A549 (cell line): ENCODE measurements around the gene PPRC1. TPM values are rescaled to one million over a fixed set of nuclear protein-coding genes. Genes with fewer than 3 reads are reported as not detected.

Source experiments
- ATAC-seq, 2 experiments: fragments of 200-7000 bp in 1 of 2; fragments of >200 bp in 1 of 2; cut with Nextera tagmentation in 1 of 2; cut with Tn5 transposase in 1 of 2; 3 replicates each; pipeline versions ENCODE4 v1.8.0 to v1.9.1; 2018 to 2020; ENCODE audit warnings: mild to moderate bottlenecking in 1 of 2, moderate library complexity in 1 of 2
- CTCF ChIA-PET: fragments of 300-600 bp; sonication (Branson Sonifier 250); formaldehyde crosslinking; extraction: SDS; loops from one replicate; lab custom pipeline; 2021; ENCODE audit warnings: antibody characterized with exemption, inconsistent platforms; lab: Yijun Ruan, JAX
- POLR2A ChIA-PET: fragments of 350-600 bp; formaldehyde crosslinking; extraction: SDS; loops from one replicate; lab custom pipeline; 2021; ENCODE audit warnings: antibody characterized with exemption, inconsistent platforms; lab: Yijun Ruan, JAX
- DNase-seq, 2 experiments: peaks; one replicate each; pipeline versions ENCODE4 v3.0.0 to v3.0.0-alpha.2; 2011 to 2016; ENCODE audit warnings: low read depth in 1 of 2, low spot score in 1 of 2
- FAIRE-seq: peaks from 2 replicates; lab custom pipeline; 2011; peaks lifted over from hg19 to GRCh38; lab: Jason Lieb, UNC
- H3K27ac ChIP-seq, 2 experiments: fragments of >200 bp; sonication (Bioruptor Twin); formaldehyde crosslinking; 3 replicates each; pipeline ENCODE4 v1.5.1; 2016 to 2017
- H3K4me1 ChIP-seq: fragments of >200 bp; sonication (Bioruptor Twin); formaldehyde crosslinking; 3 replicates; pipeline ENCODE4 v1.6.1; 2016
- H3K4me2 ChIP-seq: fragments of >200 bp; sonication (Bioruptor Twin); formaldehyde crosslinking; 3 replicates; pipeline ENCODE4 v1.6.1; 2016
- H3K4me3 ChIP-seq: fragments of >200 bp; sonication (Bioruptor Twin); formaldehyde crosslinking; 3 replicates; pipeline ENCODE4 v1.5.1; 2016
- H3K9me3 ChIP-seq: fragments of >200 bp; sonication (Bioruptor Twin); formaldehyde crosslinking; 3 replicates; pipeline ENCODE4 v1.6.1; 2016
- CEBPB ChIP-seq, 2 experiments: fragments of >200 bp in 1 of 2; sonication (Bioruptor Twin) in 1 of 2; formaldehyde crosslinking in 1 of 2; IDR thresholded peaks; 2 replicates each; pipeline ENCODE4 v1.6.1; 2012 to 2016
- CTCF ChIP-seq: fragments of >200 bp; sonication (Bioruptor Twin); formaldehyde crosslinking; IDR thresholded peaks from 3 replicates; pipeline ENCODE4 v1.5.1; 2016
- E2F6 ChIP-seq: IDR thresholded peaks from 2 replicates; pipeline ENCODE4 v1.6.1; 2012; ENCODE audit warnings: low read depth, borderline replicate concordance
- ELK1 ChIP-seq: fragments of 150-350 bp; IDR thresholded peaks from 2 replicates; pipeline ENCODE4 v1.6.1; 2014; ENCODE audit warnings: low read depth, mild to moderate bottlenecking, low read length
- EP300 ChIP-seq, 2 experiments: fragments of >200 bp; sonication (Bioruptor Twin); formaldehyde crosslinking; IDR thresholded peaks; 2 replicates in 1 of 2; 3 replicates in 1 of 2; pipeline ENCODE4 v1.6.1; 2016 to 2017
- FOSB ChIP-seq: fragments of 250-450 bp; sonication (Bioruptor Pico); IDR thresholded peaks from 2 replicates; pipeline ENCODE4 v1.5.0; 2020; ENCODE audit warnings: mild to moderate bottlenecking, moderate library complexity
- FOXS1 ChIP-seq: fragments of 250-450 bp; sonication (Bioruptor Pico); IDR thresholded peaks from 2 replicates; pipeline ENCODE4 v1.5.0; 2020; ENCODE audit warnings: mild to moderate bottlenecking, moderate library complexity
- HES2 ChIP-seq: fragments of >200 bp; sonication (Bioruptor Twin); formaldehyde crosslinking; IDR thresholded peaks from 2 replicates; pipeline ENCODE4 v1.6.1; 2016
- HEYL ChIP-seq: fragments of 250-450 bp; sonication (Bioruptor Pico); IDR thresholded peaks from 2 replicates; pipeline ENCODE4 v1.8.0; 2021; ENCODE audit warnings: mild to moderate bottlenecking, moderate library complexity
- KDM1A ChIP-seq: fragments of 200-600 bp; sonication (generic); IDR thresholded peaks from 2 replicates; pipeline ENCODE4 v1.6.1; 2016; ENCODE audit warnings: low read depth, mild to moderate bottlenecking
- MAX ChIP-seq: IDR thresholded peaks from 2 replicates; pipeline ENCODE4 v1.6.1; 2012
- MAZ ChIP-seq: fragments of 150-350 bp; IDR thresholded peaks from 2 replicates; pipeline ENCODE4 v1.6.1; 2014; ENCODE audit warnings: antibody characterized with exemption, low read depth, low read length, borderline replicate concordance
- MYC ChIP-seq: IDR thresholded peaks from 2 replicates; pipeline ENCODE4 v1.6.1; 2012; ENCODE audit warnings: mild to moderate bottlenecking, inconsistent platforms, low read length, improper control_type of control experiment, borderline replicate concordance
- NR3C1 ChIP-seq: fragments of >200 bp; sonication (Bioruptor Twin); formaldehyde crosslinking; IDR thresholded peaks from 3 replicates; pipeline ENCODE4 v1.6.1; 2017
- POLR2A ChIP-seq: IDR thresholded peaks from 2 replicates; pipeline ENCODE4 v1.6.1; 2012; ENCODE audit warnings: mild to moderate bottlenecking, low read length
- POLR2AphosphoS2 ChIP-seq: conservative IDR thresholded peaks from 2 replicates; pipeline ENCODE4 v1.6.1; 2012; ENCODE audit warnings: low read length, improper control_type of control experiment, inconsistent platforms
- RAD21 ChIP-seq, 2 experiments: fragments of >200 bp in 1 of 2; sonication (Bioruptor Twin) in 1 of 2; formaldehyde crosslinking in 1 of 2; IDR thresholded peaks in 1 of 2; conservative IDR thresholded peaks in 1 of 2; 2 replicates in 1 of 2; 3 replicates in 1 of 2; pipeline ENCODE4 v1.6.1; 2012 to 2018; ENCODE audit warnings: inconsistent platforms in 1 of 2
- REST ChIP-seq: fragments of 200-600 bp; sonication (generic); IDR thresholded peaks from 2 replicates; pipeline ENCODE4 v1.6.1; 2016; ENCODE audit warnings: antibody characterized with exemption, mild to moderate bottlenecking, moderate library complexity
- RFX5 ChIP-seq: fragments of 450-650 bp; IDR thresholded peaks from 2 replicates; pipeline ENCODE4 v1.7.1; 2014; ENCODE audit warnings: antibody characterized with exemption, mild to moderate bottlenecking, moderate library complexity
- USF2 ChIP-seq: fragments of 450-650 bp; IDR thresholded peaks from 2 replicates; pipeline ENCODE4 v1.6.1; 2014; ENCODE audit warnings: antibody characterized with exemption
- ZC3H11A ChIP-seq: fragments of 450-650 bp; IDR thresholded peaks from 2 replicates; pipeline ENCODE4 v1.6.1; 2014; ENCODE audit warnings: antibody characterized with exemption, mild to moderate bottlenecking
- ZNF302 ChIP-seq: fragments of 250-450 bp; sonication (Bioruptor Pico); IDR thresholded peaks from 2 replicates; pipeline ENCODE4 v1.9.0; 2021; ENCODE audit warnings: inconsistent platforms, mild to moderate bottlenecking, moderate library complexity
- WGBS: methylation state at CpG from one replicate; pipeline ENCODE4 v1.1.6; 2017; ENCODE audit errors: missing lambda C conversion rate; 5-methylcytosine and 5-hydroxymethylcytosine counted together
- polyA plus RNA-seq, 4 experiments: library from polyadenylated mRNA; depleted of rRNA in 3 of 4; stranded (reverse); fragments of >200 nt; fragmentation: RNase III in 1 of 4; extraction: RNeasy Plus Mini Kit Qiagen cat#74134 plus additional on column Dnase treatment in 1 of 4; gene quantifications; 2 replicates in 3 of 4; 3 replicates in 1 of 4; pipeline ENCODE4 v1.2.3, GENCODE V29; 2011 to 2017

Gene PPRC1
- polyA plus RNA-seq, 2 of the 4 experiments (the other 2 are of a cell fraction) = 27.0 to 44.1 TPM

- DNase-seq (no peak), ATAC-seq (no peak), FAIRE-seq (no peak)
- CTCF ChIA-PET = interaction anchor here (0.6 to 3.9 kb wide), 8 partner anchors 8 to 86 kb away, joined by 3 to 51 read pairs (median 3); no protein-coding TSS in a partner anchor
- H3K4me3 ChIP-seq = no peak overlapping the region
- no peak overlapping the region for H3K4me2 ChIP-seq
- WGBS = 59% methylated on average over 3 of the region's 3 CpGs
- TF ChIP-seq CTCF (no peak), RAD21 (conservative IDR thresholded peaks at IDR 0.05 in 1 of 2, IDR thresholded peaks at IDR 0.05 in 1 of 2) (no peak), ZNF302 (CRISPR knock-in tag) (no peak), E2F6 (no peak), POLR2AphosphoS2 (no peak), USF2 (no peak), FOSB (no peak), ELK1 (no peak), POLR2A (no peak), RFX5 (no peak), EP300 (IDR thresholded peaks at IDR 0.05) (no peak), KDM1A (no peak), NR3C1 (no peak), FOXS1 (no peak)
- no peak overlapping the region for H3K27ac ChIP-seq
- no peaks in the 10 kb centered on the region for H3K9me3 ChIP-seq
- H3K4me1 ChIP-seq = no peaks in the 10 kb centered on the region
- POLR2A ChIA-PET = interaction anchor here (0.7 kb wide), 1 partner anchor 31 kb away, joined by 3 read pairs; no protein-coding TSS in a partner anchor
These were observed 49.3 kb upstream of the PPRC1 start for GRCh38 chr10:102083541-102083940.

GRCh38 chr10:102085336-102085735 lies 47.5 kb upstream of the PPRC1 start:
- ChIA-PET POLR2A (no interaction called here), CTCF (interaction anchor here (3.2 kb wide), 1 partner anchor 13 kb away, joined by 11 read pairs; no protein-coding TSS in a partner anchor)
- Histone ChIP-seq H3K9me3 (no peaks in the 10 kb centered on the region), H3K4me2 (no peak overlapping the region), H3K4me1 (no peaks in the 10 kb centered on the region), H3K27ac (no peak overlapping the region), H3K4me3 (no peak overlapping the region)
- TF ChIP-seq MYC = no peak
- no peak for TF ChIP-seq EP300 (IDR thresholded peaks at IDR 0.05)
- TF ChIP-seq ZC3H11A = no peak
- TF ChIP-seq MAX = no peak
- TF ChIP-seq REST = no peak
- TF ChIP-seq MAZ = no peak
- no peak for TF ChIP-seq CEBPB (IDR thresholded peaks at IDR 0.05)
- no peak for TF ChIP-seq HES2
- TF ChIP-seq HEYL = no peak
- FAIRE-seq (no peak), DNase-seq (no peak), ATAC-seq (no peak)
- 75% methylated on average over 3 of the region's 3 CpGs for whole genome bisulfite sequencing
